Endothelial cell of hepatic sinusoid (primary cell): ENCODE results near the gene PMEPA1.

ENCODE experiments used
- in situ Hi-C: cut with HindIII; loops from 2 replicates; pipeline ENCODE4 v1.10.0; 2017; ENCODE audit warnings: low sequenced_read_pairs

PMEPA1 gene

GRCh38 chr20:57737349-57737748 lies 27.5 kb upstream of the PMEPA1 start:
- in situ Hi-C loops, result loop anchor here (5.0 kb wide), 1 partner anchor 85 kb away; no protein-coding TSS in a partner anchor

GRCh38 chr20:57736738-57737347 lies 27.0 kb upstream of the PMEPA1 start:
- in situ Hi-C loops, result loop anchor here (5.0 kb wide), 1 partner anchor 85 kb away; no protein-coding TSS in a partner anchor

- in situ Hi-C loops, result loop anchor here (5.0 kb wide), 1 partner anchor 84 kb away; no protein-coding TSS in a partner anchor
Measured at GRCh38 chr20:57735831-57736737, 26.3 kb upstream of the PMEPA1 start.

GRCh38 chr20:57734754-57735153 lies 24.9 kb upstream of the PMEPA1 start:
- in situ Hi-C loops, result loop anchor here (5.0 kb wide), 1 partner anchor 82 kb away; no protein-coding TSS in a partner anchor

- in situ Hi-C loops, result no loop called here
Measured at GRCh38 chr20:57732226-57732625, 22.4 kb upstream of the PMEPA1 start.

- in situ Hi-C loops, result no loop called here
Measured at GRCh38 chr20:57728762-57729161, 18.9 kb upstream of the PMEPA1 start.

- in situ Hi-C loops, result no loop called here
Measured at GRCh38 chr20:57727863-57728262, 18.0 kb upstream of the PMEPA1 start.

- in situ Hi-C loops, result no loop called here
Measured at GRCh38 chr20:57725636-57726035, 15.8 kb upstream of the PMEPA1 start.

- in situ Hi-C loops, result no loop called here
Measured at GRCh38 chr20:57724610-57725405, 15.0 kb upstream of the PMEPA1 start.

- in situ Hi-C loops, result no loop called here
Measured at GRCh38 chr20:57723816-57724215, 14.0 kb upstream of the PMEPA1 start.

GRCh38 chr20:57719951-57720350 lies 10.1 kb upstream of the PMEPA1 start:
- in situ Hi-C loops, result no loop called here

GRCh38 chr20:57718490-57719009 lies 8.7 kb upstream of the PMEPA1 start:
- in situ Hi-C loops, result no loop called here

- in situ Hi-C loops, result no loop called here
Measured at GRCh38 chr20:57717797-57718196, 8.0 kb upstream of the PMEPA1 start.

- in situ Hi-C loops, result no loop called here
Measured at GRCh38 chr20:57716901-57717300, 7.1 kb upstream of the PMEPA1 start.

GRCh38 chr20:57716202-57716601 lies 6.4 kb upstream of the PMEPA1 start:
- in situ Hi-C loops, result no loop called here

GRCh38 chr20:57715268-57715904 lies 5.6 kb upstream of the PMEPA1 start:
- in situ Hi-C loops, result no loop called here

GRCh38 chr20:57714409-57715267 lies 4.8 kb upstream of the PMEPA1 start:
- in situ Hi-C loops, result no loop called here

- in situ Hi-C loops, result no loop called here
Measured at GRCh38 chr20:57713951-57714350, 4.1 kb upstream of the PMEPA1 start.

GRCh38 chr20:57713505-57713903 lies 3.7 kb upstream of the PMEPA1 start:
- in situ Hi-C loops, result no loop called here
